NCI-H226 (cell line): ENCODE results near the gene CHMP5.

ENCODE experiments used
- DNase-seq: peaks from one replicate; pipeline ENCODE4 v3.0.0-alpha.2; 2015

CHMP5 gene

DNA sequence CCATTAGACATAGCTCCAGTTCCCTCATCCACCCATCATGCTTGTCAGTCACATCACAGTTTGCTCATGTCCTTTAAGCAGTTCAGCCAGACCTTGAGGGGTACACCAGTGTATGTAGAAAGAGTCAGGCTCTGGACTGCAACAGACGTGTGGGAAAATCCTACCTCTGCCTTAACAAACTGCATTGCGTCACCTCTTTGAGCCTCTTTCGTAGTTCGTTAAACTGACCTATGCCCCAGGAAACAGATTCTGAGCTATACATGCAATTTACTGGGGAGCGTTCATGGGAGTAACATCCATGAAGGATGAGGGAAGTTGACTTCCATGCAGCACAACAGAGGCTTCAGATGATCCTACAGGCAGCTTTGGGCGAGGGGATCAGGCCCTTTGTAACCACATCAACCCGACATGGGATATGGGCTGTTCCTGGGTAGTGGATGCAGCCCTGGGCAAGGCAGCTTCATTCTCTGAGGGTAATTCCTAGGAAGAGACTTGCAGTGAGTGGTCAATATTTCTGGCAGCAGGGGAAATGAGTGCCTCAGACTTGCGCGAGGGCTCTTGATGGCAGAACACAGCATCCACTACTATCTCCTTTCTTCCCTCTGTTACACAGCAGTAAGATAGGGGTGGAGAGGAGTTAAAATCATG is 20.6 kb upstream of the CHMP5 start:
- DNase-seq = no peak

DNA sequence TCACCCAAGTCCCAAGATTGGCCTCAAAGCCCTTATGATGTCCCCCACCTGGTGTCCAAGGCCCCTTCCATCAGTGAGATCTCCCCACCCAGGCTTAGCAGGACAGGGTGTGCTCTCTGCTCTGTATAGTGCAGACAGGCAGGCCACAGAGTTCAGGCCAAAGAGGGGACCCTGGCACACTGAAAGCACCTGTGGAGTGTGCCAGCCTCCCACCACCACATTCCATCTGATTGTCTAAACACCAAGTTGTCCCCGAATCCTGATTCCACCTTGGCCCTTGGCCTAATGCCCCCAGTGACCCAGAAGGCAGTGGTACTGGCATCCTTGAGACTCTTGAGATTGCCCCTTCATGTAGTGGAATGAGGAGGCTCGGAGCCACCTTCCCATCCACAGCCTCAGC is 19.5 kb upstream of the CHMP5 start:
- no peak for DNase-seq

DNA sequence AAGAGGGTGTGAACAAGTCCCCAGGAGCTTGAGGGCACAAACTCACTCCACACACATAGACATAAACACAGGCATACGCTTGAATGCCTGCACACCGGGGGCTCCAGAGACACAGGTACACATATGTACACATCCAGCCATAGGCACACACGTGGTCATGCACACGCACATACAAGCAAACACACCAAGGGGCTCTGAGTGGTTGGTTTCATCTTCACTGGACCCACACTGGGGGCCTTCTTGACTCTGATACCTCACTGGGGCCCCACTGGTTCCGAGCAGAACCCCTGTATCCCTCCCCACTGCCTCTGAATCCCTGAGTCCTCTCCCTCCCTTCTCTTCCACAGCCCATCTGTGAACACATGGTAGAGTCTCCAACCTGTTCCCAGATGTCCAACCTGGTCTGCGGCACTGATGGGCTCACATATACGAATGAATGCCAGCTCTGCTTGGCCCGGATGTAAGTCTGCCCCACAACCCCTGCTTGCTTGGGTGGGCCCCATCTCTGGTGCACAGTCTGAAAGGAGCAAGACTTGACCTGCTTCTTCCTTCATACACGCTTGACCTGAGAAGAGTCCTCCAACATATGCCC is 18.5 kb upstream of the CHMP5 start:
- no peak for DNase-seq

DNA sequence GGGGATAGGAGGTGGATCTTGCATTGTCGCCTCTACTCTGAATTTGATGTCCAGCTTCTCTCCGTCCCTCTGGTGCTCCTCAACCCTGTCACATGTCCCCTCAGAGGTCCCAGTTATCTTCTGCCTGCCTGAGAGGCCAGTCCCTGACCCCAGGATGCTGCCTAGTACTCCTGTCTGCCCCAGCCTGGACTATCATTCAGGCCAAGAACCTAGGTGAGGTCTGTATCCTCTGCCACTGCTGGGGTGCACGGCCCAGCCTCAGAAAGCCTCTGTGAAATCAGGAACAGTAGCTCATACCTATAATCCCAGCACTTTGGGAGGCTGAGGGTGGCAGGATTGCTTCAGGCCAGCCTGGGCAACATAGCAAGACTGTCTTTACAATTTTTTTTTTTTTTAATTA is 16.2 kb upstream of the CHMP5 start:
- no peak for DNase-seq

DNA sequence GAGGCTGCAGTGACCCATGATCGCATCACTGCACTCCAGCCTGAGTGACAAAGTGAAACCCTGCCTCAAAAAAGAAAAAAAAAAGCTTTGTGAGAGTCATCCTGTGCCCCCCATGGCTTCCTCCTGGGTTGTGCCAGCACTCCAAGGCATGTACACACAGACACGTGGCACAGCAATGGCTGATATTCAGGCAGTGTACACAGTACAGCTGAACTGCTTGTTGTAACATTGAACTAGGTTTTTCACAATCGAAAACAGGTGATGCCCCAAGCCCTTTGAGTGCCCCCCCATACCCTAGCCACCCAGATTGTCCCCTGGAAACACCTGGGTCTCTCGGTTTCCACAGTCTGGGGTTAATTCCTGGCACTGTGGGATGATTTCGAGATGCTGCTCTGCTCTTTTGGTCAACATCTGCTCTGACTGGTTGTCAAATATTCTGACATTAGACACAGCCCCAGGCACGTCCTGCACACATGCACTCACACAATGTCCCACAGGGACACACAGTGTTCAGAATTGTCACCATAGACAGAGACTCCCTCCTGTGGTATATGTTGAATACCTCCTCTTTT is 15.7 kb upstream of the CHMP5 start:
- DNase-seq = no peak

DNA sequence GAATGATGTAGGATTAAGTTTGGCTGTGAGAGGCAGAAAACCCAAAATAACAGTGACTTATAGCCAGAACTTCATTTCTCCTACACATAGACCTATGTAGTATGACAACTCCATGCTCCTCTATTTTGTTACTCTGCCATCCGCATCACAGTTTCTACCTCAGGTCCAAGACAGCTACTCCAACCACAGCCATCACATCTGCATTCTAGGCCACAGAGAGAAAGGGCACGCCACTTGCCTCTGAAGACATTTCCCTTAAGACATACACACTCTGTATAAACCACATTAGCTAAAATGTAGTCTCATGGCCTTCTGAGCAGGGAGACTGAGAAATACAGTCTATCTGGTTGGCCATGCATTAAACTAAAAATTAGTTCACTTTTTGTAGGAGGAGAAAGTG is 14.9 kb upstream of the CHMP5 start:
- DNase-seq = no peak

DNA sequence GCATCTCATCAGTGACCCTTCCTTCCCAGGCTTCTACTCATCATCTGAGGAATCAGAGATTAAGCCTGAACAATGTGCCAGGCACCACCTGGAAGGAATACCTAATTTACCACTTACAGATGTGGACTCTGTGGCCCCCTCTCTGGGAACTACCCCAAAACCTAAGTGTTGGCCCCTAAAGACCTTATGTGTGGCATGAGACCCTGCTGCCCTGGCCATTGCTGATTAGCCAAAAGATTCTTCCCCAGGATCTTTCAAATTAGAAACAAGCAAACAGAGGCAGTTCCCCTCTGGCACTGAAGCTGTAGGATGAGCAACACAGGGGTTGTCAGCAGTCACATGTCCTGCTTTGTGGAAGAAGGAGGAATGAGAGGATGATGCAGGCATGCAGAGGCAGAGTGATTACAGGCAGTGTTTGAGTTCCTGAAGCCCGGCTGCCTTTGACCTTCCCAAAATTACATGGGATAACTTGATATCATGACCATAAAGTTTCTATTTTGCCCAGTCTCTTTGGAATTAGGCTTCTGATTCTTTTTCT is 14.3 kb upstream of the CHMP5 start:
- no peak for DNase-seq

DNA sequence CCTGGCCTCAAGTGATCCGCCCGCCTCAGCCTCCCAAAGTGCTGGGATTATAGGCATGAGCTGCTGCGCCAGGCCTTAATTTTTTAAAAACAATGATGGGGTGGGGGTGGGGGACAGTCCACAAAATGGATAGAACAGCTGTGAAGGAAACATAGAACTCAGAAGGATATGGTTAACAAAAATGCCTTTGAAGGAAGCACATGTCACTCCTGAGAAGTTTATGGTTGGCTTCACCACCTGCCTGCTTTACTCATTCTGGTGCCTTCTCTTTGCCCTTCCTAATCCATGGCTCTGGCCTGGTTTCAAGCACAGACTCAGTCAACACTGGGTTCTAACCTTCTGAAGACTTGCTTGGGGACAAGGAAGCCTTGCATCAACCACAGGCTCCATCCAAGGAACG is 10.6 kb upstream of the CHMP5 start:
- DNase-seq = no peak

DNA sequence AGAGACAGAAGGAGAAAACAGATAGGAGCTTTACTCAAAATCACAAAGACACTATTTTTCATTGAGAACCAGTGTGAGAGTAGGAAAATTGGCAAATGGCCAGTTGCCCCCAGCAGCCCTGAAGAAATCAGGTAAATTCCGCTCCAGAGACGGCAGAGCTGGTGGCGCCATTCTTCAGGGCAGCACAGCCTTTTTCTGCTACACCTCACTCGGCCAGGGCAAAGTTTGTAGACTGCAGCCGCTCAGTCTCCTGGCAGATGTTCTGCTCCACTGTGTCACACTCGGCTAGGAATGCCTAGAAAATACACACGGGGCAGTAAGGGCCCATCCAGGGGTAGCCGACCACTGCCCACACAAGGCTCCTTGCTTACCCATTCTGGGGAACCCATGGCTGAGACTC is 9.8 kb upstream of the CHMP5 start:
- DNase-seq = no peak

DNA sequence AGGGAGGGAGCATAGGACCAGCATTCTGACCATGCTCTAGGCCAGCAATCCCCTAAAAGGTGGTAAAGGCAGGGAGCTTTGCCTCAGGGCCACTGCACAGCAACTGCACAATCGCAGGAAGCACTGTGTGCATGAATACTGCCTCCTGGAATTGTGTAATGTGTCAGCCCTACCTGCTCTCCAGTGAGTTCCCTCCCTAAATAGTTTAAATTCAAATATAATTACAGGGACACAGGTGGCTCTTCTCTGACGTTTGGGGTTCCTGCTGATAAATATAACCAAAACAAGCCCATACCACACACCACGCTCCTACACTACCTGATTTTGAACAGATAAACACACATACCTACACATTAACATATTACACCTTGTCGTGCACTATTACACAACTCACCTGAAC is 9.4 kb upstream of the CHMP5 start:
- DNase-seq = no peak

DNA sequence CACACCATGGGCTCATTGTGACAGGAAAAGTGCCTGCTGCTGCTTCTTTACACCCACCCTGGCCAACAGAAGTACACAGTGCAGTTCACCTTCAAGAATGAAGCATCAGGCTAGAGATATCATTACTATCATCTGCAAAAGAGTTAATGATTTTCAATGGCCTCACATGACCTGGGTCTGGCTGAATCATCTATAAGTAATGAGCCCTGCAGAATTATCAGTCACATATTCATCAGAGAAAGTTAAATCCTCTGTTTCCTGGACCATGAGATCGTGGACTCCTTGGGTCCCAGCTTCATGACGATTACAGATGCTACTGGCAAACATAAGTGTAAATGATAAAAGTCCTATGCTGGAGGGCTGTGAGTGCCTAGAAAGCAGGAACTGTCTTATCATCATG is 8.6 kb upstream of the CHMP5 start:
- DNase-seq = no peak

DNA sequence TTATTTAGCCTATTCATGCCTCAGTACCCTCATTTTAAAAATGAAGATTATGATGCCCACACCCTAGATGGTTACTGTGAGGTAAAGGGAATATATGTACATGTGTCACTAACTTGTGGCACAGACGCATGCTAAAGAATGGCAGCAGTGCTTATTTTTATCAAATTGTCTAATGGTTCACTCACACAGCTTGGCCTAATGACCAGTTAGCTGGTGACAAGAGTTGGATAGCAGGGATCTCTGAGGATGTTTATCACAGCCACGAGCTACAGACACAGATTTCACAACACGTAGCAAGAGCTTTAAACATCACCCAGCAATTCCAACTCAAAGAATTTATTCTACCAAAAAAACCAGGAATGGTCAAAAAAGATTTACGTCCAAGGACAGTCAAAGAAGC is 7.6 kb upstream of the CHMP5 start:
- DNase-seq = no peak

DNA sequence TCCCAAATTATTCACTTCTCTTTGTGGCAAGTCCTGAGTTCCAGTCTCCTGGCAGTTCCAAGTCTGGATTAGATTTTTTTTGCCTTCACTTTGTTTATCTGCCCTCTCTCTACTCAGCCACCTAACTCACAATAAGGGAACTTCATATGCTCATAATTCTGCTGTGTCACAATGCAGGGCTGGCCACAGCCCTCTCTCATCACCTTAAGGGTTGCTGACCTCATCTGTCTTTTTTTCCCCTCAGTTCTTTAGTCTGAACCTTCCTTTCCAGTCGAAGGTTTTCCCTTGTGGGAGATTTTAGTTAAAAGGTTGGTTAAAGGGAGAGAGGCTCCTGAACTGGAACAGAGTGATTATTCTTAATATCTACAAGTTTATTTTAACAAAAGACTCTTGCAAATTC is 4.5 kb upstream of the CHMP5 start:
- DNase-seq = no peak

DNA sequence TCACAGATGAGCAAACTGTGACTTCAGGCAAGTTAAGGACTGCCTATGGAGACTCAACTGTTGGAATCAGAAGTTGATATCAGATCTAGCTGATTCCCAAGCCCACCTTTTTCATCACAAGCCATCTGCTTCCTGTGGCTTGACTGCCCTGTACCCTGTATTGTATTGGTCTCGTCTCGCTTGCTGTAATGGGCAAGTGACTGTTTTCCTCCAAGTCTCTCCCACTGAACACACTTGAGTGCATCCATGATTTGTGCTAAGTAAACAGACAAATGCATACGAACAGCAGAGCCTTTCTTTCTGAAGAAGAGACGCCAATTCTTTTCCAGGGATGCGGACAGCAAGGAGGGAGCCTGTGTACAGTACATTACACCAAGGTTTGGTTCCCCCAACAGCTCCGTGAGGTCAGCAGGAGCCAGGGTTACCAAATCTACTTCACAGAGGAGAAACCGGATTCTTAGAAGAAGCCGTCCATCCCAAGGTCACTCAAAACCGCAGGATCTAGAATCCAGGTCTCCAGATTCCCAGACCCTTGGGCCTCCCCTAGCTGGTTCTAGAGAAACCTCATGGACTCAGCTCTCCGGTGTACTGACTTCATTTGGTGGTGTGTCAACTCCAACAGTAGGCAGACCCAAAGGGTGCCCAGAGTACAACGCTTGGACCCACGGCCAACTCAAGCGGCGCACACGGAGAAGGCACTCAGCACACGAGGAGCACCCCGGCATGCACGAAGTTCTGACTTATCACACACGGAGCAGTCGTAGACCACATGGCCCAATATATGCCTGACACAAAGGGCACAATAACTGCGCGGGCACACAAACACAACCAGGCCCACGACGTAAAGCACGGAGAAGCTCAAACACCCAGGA is 1.5 kb upstream of the CHMP5 start:
- no peak for DNase-seq

DNA sequence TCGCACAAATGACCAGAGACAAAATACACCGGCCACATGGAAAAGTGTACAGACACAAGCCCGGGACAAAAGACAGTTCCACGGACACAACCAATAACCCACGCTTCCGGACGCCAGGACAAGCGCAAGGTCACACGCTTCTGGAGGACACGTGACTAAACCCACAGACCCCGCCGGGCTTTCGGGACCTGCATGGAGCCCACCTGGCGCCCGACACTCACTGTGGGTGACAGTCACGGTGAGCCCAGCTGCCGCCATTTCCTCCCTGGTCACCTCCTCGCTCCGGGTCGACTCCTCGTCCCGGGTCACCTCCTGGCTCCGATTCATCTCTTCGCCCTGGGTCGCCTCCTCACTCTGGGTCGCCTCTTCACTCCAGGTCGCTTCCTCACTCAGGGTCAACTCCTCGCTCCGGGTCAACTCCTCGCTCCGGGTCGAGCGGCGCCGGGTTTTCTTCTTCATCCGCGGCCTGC is 811 bp upstream of the CHMP5 start:
- no peak for DNase-seq

DNA sequence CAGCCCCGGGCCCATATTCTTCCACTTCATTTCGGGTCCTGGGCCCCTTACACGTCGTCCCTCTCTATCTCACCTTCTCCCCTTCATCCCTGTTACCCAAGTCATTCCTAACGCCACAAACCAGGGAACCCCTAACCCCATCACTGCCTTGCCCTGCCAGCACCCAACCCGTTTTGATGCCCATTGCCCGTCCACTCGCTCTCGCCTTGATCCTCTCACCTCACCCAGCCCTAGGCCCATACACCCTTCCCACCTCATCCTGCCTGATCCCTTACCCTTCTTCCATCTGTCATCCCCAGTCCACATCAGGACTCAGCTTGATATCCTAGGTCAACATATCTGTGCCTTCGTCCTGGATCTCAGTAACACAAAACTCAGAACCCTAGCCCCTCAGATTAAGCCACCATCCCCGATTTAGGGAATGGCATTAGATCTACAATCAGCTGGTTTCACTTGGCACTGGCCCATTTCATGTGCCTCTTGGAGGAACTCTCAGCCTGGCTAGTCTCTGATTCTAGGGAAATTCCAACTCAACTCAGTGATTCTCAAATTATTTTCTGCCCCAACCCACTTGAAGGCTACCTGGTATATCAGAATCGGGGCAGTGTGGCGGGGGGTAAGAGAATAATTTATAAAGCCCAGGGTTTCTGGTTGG is 489 bp downstream of the CHMP5 start:
- no peak for DNase-seq

DNA sequence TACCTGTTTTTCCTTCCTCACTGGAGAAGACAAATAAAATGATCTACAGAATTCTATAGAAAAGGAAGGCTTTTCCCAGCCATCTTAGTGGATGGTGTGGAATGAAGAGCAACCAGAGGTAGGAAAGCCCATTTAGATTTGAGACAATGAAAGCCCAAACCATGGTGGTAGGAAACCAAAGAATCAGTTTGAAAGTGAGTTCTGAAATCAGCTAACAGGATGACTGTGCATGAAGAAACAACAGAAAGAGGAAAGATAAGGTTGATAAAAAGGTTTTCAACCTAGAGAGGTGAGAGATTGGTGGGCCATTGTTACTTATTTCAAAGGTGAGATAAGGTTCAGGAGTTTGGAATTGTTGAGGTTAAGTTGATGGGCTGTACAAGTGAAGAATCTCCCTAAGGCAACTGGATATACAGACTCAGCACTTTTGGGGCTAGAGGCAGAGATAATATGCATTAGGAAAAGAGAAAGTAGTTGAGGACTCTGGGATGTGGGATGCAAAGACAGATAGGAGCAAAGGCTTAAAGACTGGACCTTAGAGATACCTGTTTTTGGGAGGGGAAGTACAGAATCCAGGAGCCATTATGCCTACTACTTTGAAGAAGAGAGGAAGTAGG is 2.4 kb downstream of the CHMP5 start:
- no peak for DNase-seq

DNA sequence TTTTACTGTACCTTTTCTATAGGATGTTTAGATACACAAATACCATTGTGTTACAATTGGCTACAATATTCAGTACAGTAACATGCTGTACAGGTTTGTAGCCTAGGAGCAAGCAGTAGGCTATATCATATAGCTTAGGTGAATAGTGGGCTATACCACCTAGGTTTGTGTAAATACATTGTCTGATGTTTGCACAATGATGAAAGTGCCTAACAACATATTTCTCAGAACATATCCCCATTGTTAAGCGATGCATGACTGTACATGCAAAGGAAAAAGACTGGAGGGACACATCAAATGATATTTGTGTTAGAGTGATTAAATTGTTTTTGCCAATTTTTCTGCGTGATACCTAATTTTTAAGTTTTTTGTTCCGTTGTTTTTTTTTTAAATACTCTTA is 5.3 kb downstream of the CHMP5 start:
- no peak for DNase-seq

DNA sequence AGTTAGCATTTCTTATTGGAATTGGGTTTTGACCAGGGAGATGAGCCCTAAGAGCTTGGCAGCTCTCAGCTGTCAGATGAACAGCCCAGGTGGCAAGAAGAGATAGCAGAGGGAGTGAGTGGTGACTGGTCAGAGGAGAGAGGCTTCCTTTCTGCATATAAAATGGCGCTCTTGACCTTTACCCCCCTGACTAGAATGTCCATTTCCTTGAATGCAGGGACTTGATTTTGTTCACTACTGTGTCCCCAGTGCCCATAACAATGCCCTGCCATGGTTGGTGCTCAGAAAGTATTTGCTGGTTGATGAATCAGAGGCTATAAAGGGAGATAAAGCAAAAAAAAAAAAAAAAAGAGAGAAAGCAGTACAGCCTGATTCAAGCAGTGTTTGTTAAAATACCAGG is 7.2 kb downstream of the CHMP5 start:
- DNase-seq = no peak

DNA sequence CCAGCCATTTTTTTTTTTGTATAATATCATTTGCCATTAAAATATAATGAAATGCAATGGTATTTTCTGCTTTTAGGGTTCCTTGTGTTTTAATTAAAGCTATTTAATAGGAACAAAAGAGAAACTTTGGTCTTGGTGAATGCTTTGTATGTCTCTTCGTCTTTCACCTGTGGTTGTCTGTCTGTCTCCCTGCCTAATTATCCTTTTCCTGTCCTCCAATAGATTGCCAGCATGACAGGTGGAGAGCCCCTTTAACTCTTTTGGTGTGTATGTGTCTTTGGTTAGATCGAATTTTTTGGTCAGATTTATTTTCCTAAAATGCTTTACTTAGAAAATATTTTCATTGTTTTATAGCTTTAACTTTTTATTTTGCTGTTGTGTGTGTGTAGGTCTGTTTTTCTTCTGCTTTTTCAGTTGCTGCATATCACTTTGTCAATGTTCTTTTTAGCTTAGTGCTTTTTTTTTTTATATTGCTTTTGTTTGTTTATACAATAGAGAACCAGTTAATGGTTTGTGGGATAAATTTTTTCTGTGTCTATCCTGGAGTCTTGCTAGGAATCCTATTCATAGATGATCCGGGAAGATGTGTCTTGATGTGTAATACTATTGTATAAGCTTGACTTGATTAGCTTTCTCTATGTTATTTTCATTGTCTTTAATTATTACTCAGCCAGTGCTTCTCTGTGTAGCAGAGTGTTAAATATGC is 8.6 kb downstream of the CHMP5 start:
- no peak for DNase-seq

DNA sequence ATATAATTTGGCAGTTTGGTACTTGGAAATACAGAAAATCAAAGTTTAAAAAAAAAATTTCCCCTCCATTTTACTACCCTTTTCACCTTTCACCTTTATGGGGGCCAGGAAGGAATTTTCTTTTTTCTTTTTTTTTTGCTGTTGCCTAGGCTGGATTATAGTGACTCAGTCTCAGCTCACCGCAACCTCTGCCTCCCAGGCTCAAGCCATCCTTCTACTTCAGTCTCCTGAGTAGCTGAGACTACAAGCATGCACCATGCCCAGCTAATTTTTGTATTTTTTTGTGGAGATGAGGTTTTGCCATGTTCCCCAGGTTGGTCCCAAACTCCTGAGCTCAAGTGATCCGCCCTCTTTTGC is 9.1 kb downstream of the CHMP5 start:
- DNase-seq = no peak

DNA sequence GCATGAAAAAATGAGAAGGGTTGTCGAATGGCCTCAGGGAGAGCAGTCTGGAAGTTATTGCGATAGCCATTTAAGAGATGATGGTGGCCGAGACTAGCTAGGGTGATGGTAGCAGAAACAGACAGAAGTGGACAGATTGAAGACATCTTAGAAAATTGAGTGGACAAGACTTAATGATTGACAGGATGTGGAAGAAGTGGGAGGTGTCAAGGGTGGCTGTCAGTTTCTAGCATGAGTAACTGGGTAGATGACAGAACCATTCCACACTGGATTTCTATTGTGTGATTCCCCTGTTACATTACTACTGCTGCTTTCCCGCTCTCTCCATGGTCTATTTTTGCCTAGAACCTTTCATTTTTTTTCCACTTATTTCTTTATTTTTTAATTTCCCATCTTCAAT is 12.6 kb downstream of the CHMP5 start:
- DNase-seq = no peak
